ENCODE measurements around the gene UBE2V1. TPM values are rescaled to one million over a fixed set of nuclear protein-coding genes. Genes with fewer than 3 reads are reported as not detected.

The UBE2V1 gene
- total and polyA plus RNA-seq, 10 of the 15 experiments (the other 5 are each of a cell fraction or from before 2014, with no cell fraction given) = 51.8 to 219 (median 141) TPM

DNA sequence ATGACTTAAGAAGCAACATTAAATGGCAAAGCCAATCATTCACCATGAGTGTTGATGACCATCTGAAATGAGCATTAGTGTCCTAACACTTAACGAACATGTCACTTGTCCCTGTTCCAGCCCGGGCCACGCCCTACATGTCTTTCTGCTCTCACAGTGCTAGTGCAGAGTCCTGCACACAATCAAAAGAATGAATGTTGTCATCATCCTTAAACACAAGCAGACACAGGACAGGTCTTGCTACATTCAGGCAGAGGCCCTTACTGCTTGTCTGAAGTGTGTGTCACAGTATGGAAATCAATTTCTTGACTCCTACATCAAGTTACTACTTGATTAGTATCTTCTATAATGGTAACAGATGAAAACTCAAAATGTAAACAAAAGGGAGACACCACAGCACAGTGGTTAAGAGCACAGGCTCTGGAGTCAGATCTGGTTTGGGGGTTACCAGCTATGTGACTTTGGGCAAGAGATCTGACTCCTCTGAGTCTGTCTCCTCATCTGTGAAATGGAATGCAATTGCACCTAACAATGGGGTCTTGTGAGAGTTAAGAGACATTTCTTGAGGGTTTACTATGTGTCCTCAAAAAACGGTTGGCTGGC lies 17.4 kb downstream of the UBE2V1 start:
- H3K4me1 ChIP-seq (ENCODE audit: control insufficient read depth, insufficient read depth, low read length) = no peaks in the 10 kb centered on the region
- peaks cover 9 to 45% of the 10 kb centered on the region in 2 experiments for H3K36me3 ChIP-seq (ENCODE audit: control insufficient read depth in 2 of 2, insufficient read depth in 2 of 2, low read length in 1 of 2)
- in situ Hi-C loops (cut with MboI) = no loop called here
- no peak for TF ChIP-seq GABPA (IDR thresholded peaks at IDR 0.05; ENCODE audit: low read depth)
- TF ChIP-seq SREBF1 (IDR thresholded peaks at IDR 0.05; ENCODE audit: low read length) = no peak
- no peak for TF ChIP-seq SIX5 (IDR thresholded peaks at IDR 0.05; ENCODE audit: low read depth, low read length, severe bottlenecking)
- TF ChIP-seq PML (IDR thresholded peaks at IDR 0.05; ENCODE audit: low read length) = no peak
- TF ChIP-seq NFYB (IDR thresholded peaks at IDR 0.05; ENCODE audit: insufficient read depth, low read depth, low read length) = no peak
- no peak for TF ChIP-seq RB1 (IDR thresholded peaks at IDR 0.05; ENCODE audit: borderline replicate concordance)
- TF ChIP-seq, protein P1, sequence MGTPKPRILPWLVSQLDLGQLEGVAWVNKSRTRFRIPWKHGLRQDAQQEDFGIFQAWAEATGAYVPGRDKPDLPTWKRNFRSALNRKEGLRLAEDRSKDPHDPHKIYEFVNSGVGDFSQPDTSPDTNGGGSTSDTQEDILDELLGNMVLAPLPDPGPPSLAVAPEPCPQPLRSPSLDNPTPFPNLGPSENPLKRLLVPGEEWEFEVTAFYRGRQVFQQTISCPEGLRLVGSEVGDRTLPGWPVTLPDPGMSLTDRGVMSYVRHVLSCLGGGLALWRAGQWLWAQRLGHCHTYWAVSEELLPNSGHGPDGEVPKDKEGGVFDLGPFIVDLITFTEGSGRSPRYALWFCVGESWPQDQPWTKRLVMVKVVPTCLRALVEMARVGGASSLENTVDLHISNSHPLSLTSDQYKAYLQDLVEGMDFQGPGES (IDR thresholded peaks at IDR 0.05) = no peak
- TF ChIP-seq ZNF384 (IDR thresholded peaks at IDR 0.05; ENCODE audit: borderline replicate concordance, low read depth, low read length) = no peak
- no peak for TF ChIP-seq RBBP5 (conservative IDR thresholded peaks at IDR 0.05)
- no peak for TF ChIP-seq YY1 (IDR thresholded peaks at IDR 0.05; ENCODE audit: low read depth, low read length)
- TF ChIP-seq, protein P2, sequence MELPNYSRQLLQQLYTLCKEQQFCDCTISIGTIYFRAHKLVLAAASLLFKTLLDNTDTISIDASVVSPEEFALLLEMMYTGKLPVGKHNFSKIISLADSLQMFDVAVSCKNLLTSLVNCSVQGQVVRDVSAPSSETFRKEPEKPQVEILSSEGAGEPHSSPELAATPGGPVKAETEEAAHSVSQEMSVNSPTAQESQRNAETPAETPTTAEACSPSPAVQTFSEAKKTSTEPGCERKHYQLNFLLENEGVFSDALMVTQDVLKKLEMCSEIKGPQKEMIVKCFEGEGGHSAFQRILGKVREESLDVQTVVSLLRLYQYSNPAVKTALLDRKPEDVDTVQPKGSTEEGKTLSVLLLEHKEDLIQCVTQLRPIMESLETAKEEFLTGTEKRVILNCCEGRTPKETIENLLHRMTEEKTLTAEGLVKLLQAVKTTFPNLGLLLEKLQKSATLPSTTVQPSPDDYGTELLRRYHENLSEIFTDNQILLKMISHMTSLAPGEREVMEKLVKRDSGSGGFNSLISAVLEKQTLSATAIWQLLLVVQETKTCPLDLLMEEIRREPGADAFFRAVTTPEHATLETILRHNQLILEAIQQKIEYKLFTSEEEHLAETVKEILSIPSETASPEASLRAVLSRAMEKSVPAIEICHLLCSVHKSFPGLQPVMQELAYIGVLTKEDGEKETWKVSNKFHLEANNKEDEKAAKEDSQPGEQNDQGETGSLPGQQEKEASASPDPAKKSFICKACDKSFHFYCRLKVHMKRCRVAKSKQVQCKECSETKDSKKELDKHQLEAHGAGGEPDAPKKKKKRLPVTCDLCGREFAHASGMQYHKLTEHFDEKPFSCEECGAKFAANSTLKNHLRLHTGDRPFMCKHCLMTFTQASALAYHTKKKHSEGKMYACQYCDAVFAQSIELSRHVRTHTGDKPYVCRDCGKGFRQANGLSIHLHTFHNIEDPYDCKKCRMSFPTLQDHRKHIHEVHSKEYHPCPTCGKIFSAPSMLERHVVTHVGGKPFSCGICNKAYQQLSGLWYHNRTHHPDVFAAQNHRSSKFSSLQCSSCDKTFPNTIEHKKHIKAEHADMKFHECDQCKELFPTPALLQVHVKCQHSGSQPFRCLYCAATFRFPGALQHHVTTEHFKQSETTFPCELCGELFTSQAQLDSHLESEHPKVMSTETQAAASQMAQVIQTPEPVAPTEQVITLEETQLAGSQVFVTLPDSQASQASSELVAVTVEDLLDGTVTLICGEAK (IDR thresholded peaks at IDR 0.05; ENCODE audit: borderline replicate concordance) = no peak
- no peak for TF ChIP-seq MYC (IDR thresholded peaks at IDR 0.05; ENCODE audit: insufficient read depth, insufficient read length, insufficient replicate concordance, low read length, severe bottlenecking)
- no peak overlapping the region for H3K4me3 ChIP-seq
- WGBS (ENCODE audit: insufficient coverage, insufficient replicate concordance, low lambda C conversion rate, missing lambda C conversion rate) = 83% methylated on average over 4 of the region's 4 CpGs
- H2AFZ ChIP-seq (ENCODE audit: control insufficient read depth, low read depth, low read length) = no peak overlapping the region
- H3K4me2 ChIP-seq (ENCODE audit: control insufficient read depth, insufficient read depth) = no peak overlapping the region
- SMC1A ChIA-PET (ENCODE audit: uncharacterized antibody, unreplicated experiment) = no interaction called here
- CTCF ChIA-PET = no interaction called here
- H3K27ac ChIP-seq (ENCODE audit: control insufficient read depth, insufficient read depth) = no peak overlapping the region
- no peak for FAIRE-seq
- H3K9me3 ChIP-seq (replicated peaks; ENCODE audit: control insufficient read depth, insufficient read depth, low read length) = no peaks in the 10 kb centered on the region
- no peak for DNase-seq (ENCODE audit: low read depth, low spot score)
- peaks cover 39% of the 10 kb centered on the region for H3K79me2 ChIP-seq (ENCODE audit: control insufficient read depth, insufficient read depth, low read length)
- no peak overlapping the region for H3K9ac ChIP-seq (ENCODE audit: control insufficient read depth, insufficient read depth, low read length)
- H4K20me1 ChIP-seq (ENCODE audit: control insufficient read depth, insufficient read depth) = peaks cover 8% of the 10 kb centered on the region
- no peak for ATAC-seq
- POLR2A ChIA-PET = no interaction called here
- RAD21 ChIA-PET (ENCODE audit: unreplicated experiment) = interaction anchor here (1.6 kb wide), 1 partner anchor 24 kb away, joined by 5 read pairs; no protein-coding TSS in a partner anchor
- no peaks in the 10 kb centered on the region for H3K27me3 ChIP-seq (replicated peaks in 1 of 2; ENCODE audit: control insufficient read depth in 2 of 2, insufficient read depth in 2 of 2, low read length in 1 of 2)
- intact Hi-C loops (cut with micrococcal nuclease; ENCODE audit: unreplicated experiment) = no loop called here
- BruUV-seq (replicated peaks) = no TSS peak

Data from GM12878 (cell line).